AG04449 (cell line): ENCODE data around the gene RSU1.

Source experiments
- CTCF ChIA-PET: fragments of 350-600 bp; formaldehyde crosslinking; extraction: SDS; loops from one replicate; lab custom pipeline; 2021; ENCODE audit warnings: antibody characterized with exemption; lab: Yijun Ruan, JAX
- POLR2A ChIA-PET: fragments of 400-600, 350-600 bp; formaldehyde crosslinking; extraction: SDS; loops from one replicate; lab custom pipeline; 2020; ENCODE audit warnings: antibody characterized with exemption, inconsistent platforms; lab: Yijun Ruan, JAX
- DNase-seq: peaks from one replicate; pipeline ENCODE4 v3.0.0-alpha.2; 2010; ENCODE audit warnings: low read depth, low spot score
- H3K4me3 ChIP-seq: 2 replicates; pipeline ENCODE4 v1.5.1; 2011; ENCODE audit warnings: low read depth, mild to moderate bottlenecking, control low read depth, low read length
- TF ChIP-seq, protein P1 (sequence below): IDR thresholded peaks from one replicate; pipeline ENCODE4 v1.5.1; 2011; ENCODE audit warnings: mild to moderate bottlenecking, moderate library complexity, low read length, control low read depth, inconsistent platforms; ENCODE audit not compliant: insufficient read depth; ENCODE audit errors: missing control alignments

Gene RSU1

DNA sequence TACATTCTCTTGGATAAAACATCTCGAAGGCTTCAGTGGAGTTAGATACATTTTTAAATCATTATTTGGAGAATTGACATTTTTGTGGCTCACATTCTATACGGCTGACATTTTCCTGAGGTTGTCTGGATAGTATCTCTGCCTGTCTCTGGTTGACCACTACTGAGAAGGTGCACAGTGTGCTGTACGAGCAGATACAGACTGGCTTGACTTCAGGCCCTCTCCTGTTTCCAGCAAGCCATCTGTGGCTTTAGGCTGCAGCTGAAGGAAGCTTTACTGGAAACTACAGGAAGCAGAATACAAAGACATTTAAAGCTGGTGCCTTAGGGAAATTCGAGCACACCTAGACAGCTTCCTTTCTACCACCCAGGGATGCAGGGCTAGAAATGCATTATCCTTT lies 39.3 kb upstream of the RSU1 start:
- no peak overlapping the region for H3K4me3 ChIP-seq
- ChIA-PET POLR2A (interaction anchor here (1.4 kb wide), 1 partner anchor 372 kb away, joined by 5 read pairs; no protein-coding TSS in a partner anchor), CTCF (interaction anchor here (0.7 to 3.3 kb wide), 6 partner anchors 8 to 402 kb away, joined by 3 to 12 read pairs (median 6); no protein-coding TSS in a partner anchor)
- TF ChIP-seq, protein P1, sequence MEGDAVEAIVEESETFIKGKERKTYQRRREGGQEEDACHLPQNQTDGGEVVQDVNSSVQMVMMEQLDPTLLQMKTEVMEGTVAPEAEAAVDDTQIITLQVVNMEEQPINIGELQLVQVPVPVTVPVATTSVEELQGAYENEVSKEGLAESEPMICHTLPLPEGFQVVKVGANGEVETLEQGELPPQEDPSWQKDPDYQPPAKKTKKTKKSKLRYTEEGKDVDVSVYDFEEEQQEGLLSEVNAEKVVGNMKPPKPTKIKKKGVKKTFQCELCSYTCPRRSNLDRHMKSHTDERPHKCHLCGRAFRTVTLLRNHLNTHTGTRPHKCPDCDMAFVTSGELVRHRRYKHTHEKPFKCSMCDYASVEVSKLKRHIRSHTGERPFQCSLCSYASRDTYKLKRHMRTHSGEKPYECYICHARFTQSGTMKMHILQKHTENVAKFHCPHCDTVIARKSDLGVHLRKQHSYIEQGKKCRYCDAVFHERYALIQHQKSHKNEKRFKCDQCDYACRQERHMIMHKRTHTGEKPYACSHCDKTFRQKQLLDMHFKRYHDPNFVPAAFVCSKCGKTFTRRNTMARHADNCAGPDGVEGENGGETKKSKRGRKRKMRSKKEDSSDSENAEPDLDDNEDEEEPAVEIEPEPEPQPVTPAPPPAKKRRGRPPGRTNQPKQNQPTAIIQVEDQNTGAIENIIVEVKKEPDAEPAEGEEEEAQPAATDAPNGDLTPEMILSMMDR, result no peak
- peak; percentile 24 for DNase-seq

GRCh38 chr10:16856092-16856491 lies 38.9 kb upstream of the RSU1 start:
- DNase-seq, result no peak
- ChIA-PET POLR2A (interaction anchor here (1.4 kb wide), 1 partner anchor 373 kb away, joined by 5 read pairs; no protein-coding TSS in a partner anchor), CTCF (interaction anchor here (1.2 to 3.3 kb wide), 4 partner anchors 8 to 403 kb away, joined by 3 to 12 read pairs (median 9); no protein-coding TSS in a partner anchor)
- H3K4me3 ChIP-seq, result no peak overlapping the region
- TF ChIP-seq, protein P1, result no peak

- CTCF ChIA-PET, result interaction anchor here (1.1 to 3.3 kb wide), 6 partner anchors 10 to 404 kb away, joined by 3 to 23 read pairs (median 7); no protein-coding TSS in a partner anchor
Observed at GRCh38 chr10:16854623-16855022, 37.4 kb upstream of the RSU1 start.

GRCh38 chr10:16853809-16854208 lies 36.6 kb upstream of the RSU1 start:
- ChIA-PET POLR2A (no interaction called here), CTCF (interaction anchor here (1.0 to 3.3 kb wide), 23 partner anchors 9 to 576 kb away, joined by 3 to 23 read pairs (median 4); partner anchors contain the start of gene TRDMT1)
- TF ChIP-seq, protein P1, result no peak
- no peak for DNase-seq
- H3K4me3 ChIP-seq, result no peak overlapping the region

More at GRCh38 chr10:16854623-16855022, 37.4 kb upstream of the RSU1 start:
- DNase-seq, result no peak
- TF ChIP-seq, protein P1, result no peak
- POLR2A ChIA-PET, result no interaction called here
- H3K4me3 ChIP-seq, result no peak overlapping the region

- DNase-seq, result no peak
- TF ChIP-seq, protein P1, result peak; percentile 53
- no peak overlapping the region for H3K4me3 ChIP-seq
- ChIA-PET POLR2A (interaction anchor here (1.0 kb wide), 1 partner anchor 377 kb away, joined by 3 read pairs; no protein-coding TSS in a partner anchor), CTCF (interaction anchor here (0.7 to 3.3 kb wide), 42 partner anchors 9 to 577 kb away, joined by 3 to 23 read pairs (median 4); partner anchors contain the start of genes CUBN and TRDMT1)
Observed at GRCh38 chr10:16853201-16853600, 36.0 kb upstream of the RSU1 start.

DNA sequence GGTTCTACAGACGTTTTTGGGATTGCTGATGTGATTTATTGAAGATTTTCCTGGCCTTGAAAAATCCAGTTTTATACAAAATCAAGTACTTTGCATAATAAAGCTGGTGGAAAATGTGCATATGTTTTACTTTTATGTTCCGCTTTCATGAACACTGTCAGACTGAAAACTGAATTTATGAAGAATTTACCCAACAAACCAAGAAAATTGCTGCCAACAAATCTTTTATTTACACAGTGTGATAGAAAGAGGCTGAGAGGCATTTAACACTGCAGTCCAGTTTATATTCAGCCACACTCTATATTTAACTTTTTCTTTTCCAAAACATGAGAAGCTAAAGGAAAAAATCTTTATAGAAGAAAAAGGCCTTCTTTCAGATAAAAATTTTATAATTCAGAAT lies 35.4 kb upstream of the RSU1 start:
- no peak overlapping the region for H3K4me3 ChIP-seq
- TF ChIP-seq, protein P1, result no peak
- DNase-seq, result no peak
- CTCF ChIA-PET, result interaction anchor here (0.7 to 3.3 kb wide), 41 partner anchors 9 to 577 kb away, joined by 3 to 23 read pairs (median 4); partner anchors contain the start of genes CUBN and TRDMT1
- POLR2A ChIA-PET, result interaction anchor here (1.0 kb wide), 1 partner anchor 377 kb away, joined by 3 read pairs; no protein-coding TSS in a partner anchor
